HG02885 (cell line): ENCODE data around the gene TPPP2.
A peak's percentile ranks its signal among the peaks of the same experiment; 100 is the strongest.
"Not testable (repeated sequence)": the region's sequence is repeated elsewhere in the genome, so short reads cannot be mapped to it uniquely, and the experiment has no call there.

ENCODE experiments used
- ATAC-seq: cut with Tn5 transposase; IDR thresholded peaks from one replicate; pipeline ENCODE4 v1.9.1; 2021; ENCODE audit warnings: mild to moderate bottlenecking; ENCODE audit not compliant: unreplicated experiment, poor library complexity

Gene TPPP2

GRCh38 chr14:21036751-21037150 lies 6.7 kb downstream of the TPPP2 start:
- ATAC-seq: no peak

GRCh38 chr14:21037156-21037555 lies 7.1 kb downstream of the TPPP2 start:
- no peak for ATAC-seq

GRCh38 chr14:21038441-21039422 lies 8.7 kb downstream of the TPPP2 start:
- ATAC-seq: no peak

GRCh38 chr14:21039585-21040369 lies 9.8 kb downstream of the TPPP2 start:
- peak; percentile 59 for ATAC-seq

- ATAC-seq: no peak
These were observed 10.4 kb downstream of the TPPP2 start for GRCh38 chr14:21040370-21040925.

GRCh38 chr14:21040941-21041340 lies 10.9 kb downstream of the TPPP2 start:
- not testable (repeated sequence) for ATAC-seq

GRCh38 chr14:21041676-21042433 lies 11.8 kb downstream of the TPPP2 start, which contains the start of gene RNASE7:
RNASE7 (plus strand) TSS chr14:21042362; CDS start chr14:21042993, 631 bp downstream.
- no peak for ATAC-seq

- ATAC-seq: no peak
These were observed 12.9 kb downstream of the TPPP2 start for GRCh38 chr14:21042918-21043317.

- no peak for ATAC-seq
These were observed 13.5 kb downstream of the TPPP2 start for GRCh38 chr14:21043387-21043973.

GRCh38 chr14:21043974-21044618 lies 14.1 kb downstream of the TPPP2 start:
- no peak for ATAC-seq

GRCh38 chr14:21047378-21047781 lies 17.4 kb downstream of the TPPP2 start:
- no peak for ATAC-seq

- ATAC-seq: no peak
These were observed 18.6 kb downstream of the TPPP2 start for GRCh38 chr14:21048638-21049037.

GRCh38 chr14:21049271-21049673 lies 19.3 kb downstream of the TPPP2 start:
- ATAC-seq: no peak

- no peak for ATAC-seq
These were observed 20.6 kb downstream of the TPPP2 start for GRCh38 chr14:21050597-21050996.

GRCh38 chr14:21053184-21054122 lies 23.4 kb downstream of the TPPP2 start:
- ATAC-seq: no peak

- ATAC-seq: no peak
These were observed 24.2 kb downstream of the TPPP2 start for GRCh38 chr14:21054123-21054767.

GRCh38 chr14:21054768-21055145 lies 24.7 kb downstream of the TPPP2 start:
- no peak for ATAC-seq
